C4-2B (cell line): ENCODE results near the gene ZHX3.

Source experiments
- CTCF ChIP-seq: fragments of 450-650 bp; conservative IDR thresholded peaks from 2 replicates; pipeline ENCODE4 v1.5.1; 2017; ENCODE audit warnings: mild to moderate bottlenecking
- ZFX ChIP-seq: fragments of 450-650 bp; IDR thresholded peaks from 2 replicates; pipeline ENCODE4 v1.6.1; 2017

- no peak for TF ChIP-seq CTCF
- no peak for TF ChIP-seq ZFX
Measured at GRCh38 chr20:41348430-41349172, 31.1 kb upstream of the ZHX3 start.
